ENCODE measurements around the gene HNRNPF.

Gene HNRNPF

GRCh38 chr10:43410345-43410744 is 1.4 kb upstream of the HNRNPF start:
- no peak for ATAC-seq
- TF ChIP-seq CREB5 (CRISPR knock-in tag; IDR thresholded peaks at IDR 0.05; ENCODE audit: low read depth) (no peak), ZNF8 (CRISPR knock-in tag; IDR thresholded peaks at IDR 0.05) (no peak), TOX (CRISPR knock-in tag; IDR thresholded peaks at IDR 0.05; ENCODE audit: borderline replicate concordance) (no peak), TSHZ2 (CRISPR knock-in tag; IDR thresholded peaks at IDR 0.05) (no peak), ZNF70 (CRISPR knock-in tag; IDR thresholded peaks at IDR 0.05) (no peak), ARNTL (CRISPR knock-in tag; IDR thresholded peaks at IDR 0.05; ENCODE audit: borderline replicate concordance, low read depth) (no peak), CSDC2 (CRISPR knock-in tag; IDR thresholded peaks at IDR 0.05) (no peak), PPARA (CRISPR knock-in tag; IDR thresholded peaks at IDR 0.05; ENCODE audit: borderline replicate concordance) (no peak), ZNF565 (CRISPR knock-in tag; conservative IDR thresholded peaks at IDR 0.05; ENCODE audit: low read depth) (no peak), CSRNP3 (CRISPR knock-in tag; IDR thresholded peaks at IDR 0.05) (no peak), RARB (CRISPR knock-in tag; IDR thresholded peaks at IDR 0.05) (no peak), POU6F1 (CRISPR knock-in tag; IDR thresholded peaks at IDR 0.05; ENCODE audit: borderline replicate concordance, low read depth) (no peak), ZFP30 (CRISPR knock-in tag; IDR thresholded peaks at IDR 0.05) (no peak), PATZ1 (CRISPR knock-in tag; IDR thresholded peaks at IDR 0.05; ENCODE audit: borderline replicate concordance) (no peak)

GRCh38 chr10:43409385-43410109 is 561 bp upstream of the HNRNPF start:
- TF ChIP-seq ZFP3 (CRISPR knock-in tag; IDR thresholded peaks at IDR 0.05): 0 out of 2 replicates have a peak, but pooled peaks have one; percentile 15
- no peak for TF ChIP-seq ESRRG (CRISPR knock-in tag; IDR thresholded peaks at IDR 0.05)
- TF ChIP-seq CSRNP3 (CRISPR knock-in tag; IDR thresholded peaks at IDR 0.05): no peak
- 0 out of 2 replicates have a peak, but pooled peaks have one; percentile 41 for TF ChIP-seq ZNF70 (CRISPR knock-in tag; IDR thresholded peaks at IDR 0.05)
- no peak for TF ChIP-seq BACH2 (CRISPR knock-in tag; IDR thresholded peaks at IDR 0.05; ENCODE audit: borderline replicate concordance)
- TF ChIP-seq POU6F1 (CRISPR knock-in tag; IDR thresholded peaks at IDR 0.05; ENCODE audit: borderline replicate concordance, low read depth): no peak
- no peak for TF ChIP-seq CSDC2 (CRISPR knock-in tag; IDR thresholded peaks at IDR 0.05)
- ATAC-seq: peak; percentile 2
